Neural progenitor cell (in vitro differentiated cells): ENCODE measurements around the gene SYNGR2. TPM values are rescaled to one million over a fixed set of nuclear protein-coding genes. Genes with fewer than 3 reads are reported as not detected.

Experiments used
- DNase-seq: peaks from one replicate; pipeline ENCODE4 v3.0.0-alpha.2; 2016; ENCODE audit warnings: low spot score
- H2AFZ ChIP-seq: fragments of 200-600 bp; sonication (generic); replicated peaks from 2 replicates; pipeline ENCODE4 v1.6.1; 2016; ENCODE audit warnings: antibody characterized with exemption
- H3F3A ChIP-seq: fragments of 200-600 bp; sonication (generic); 2 replicates; pipeline ENCODE4 v1.6.1; 2016; ENCODE audit warnings: antibody characterized with exemption, low read depth
- H3K27ac ChIP-seq: fragments of 200-600 bp; sonication (generic); 2 replicates; pipeline ENCODE4 v1.5.1; 2016; ENCODE audit warnings: mild to moderate bottlenecking
- H3K27me3 ChIP-seq: fragments of 200-600 bp; sonication (generic); 2 replicates; pipeline ENCODE4 v1.6.1; 2016; ENCODE audit warnings: mild to moderate bottlenecking, moderate library complexity
- H3K36me3 ChIP-seq: fragments of 200-600 bp; sonication (generic); 2 replicates; pipeline ENCODE4 v1.5.1; 2016
- H3K4me1 ChIP-seq: fragments of 200-600 bp; sonication (generic); 2 replicates; pipeline ENCODE4 v1.6.1; 2016; ENCODE audit warnings: mixed run types
- H3K4me2 ChIP-seq: fragments of 200-600 bp; sonication (generic); 2 replicates; pipeline ENCODE4 v1.6.1; 2016
- H3K4me3 ChIP-seq: fragments of 200-600 bp; sonication (generic); 2 replicates; pipeline ENCODE4 v1.5.1; 2016
- H3K79me2 ChIP-seq: fragments of 200-600 bp; sonication (generic); 2 replicates; pipeline ENCODE4 v1.6.1; 2016; ENCODE audit warnings: low read depth
- H3K9ac ChIP-seq: fragments of 200-600 bp; sonication (generic); 2 replicates; pipeline ENCODE4 v1.6.1; 2016
- H3K9me3 ChIP-seq: fragments of 200-600 bp; sonication (generic); 2 replicates; pipeline ENCODE4 v1.5.1; 2016; ENCODE audit warnings: low read depth
- H4K20me1 ChIP-seq: fragments of 200-600 bp; sonication (generic); 2 replicates; pipeline ENCODE4 v1.6.1; 2016; ENCODE audit warnings: low read depth
- H3K27ac Mint-ChIP-seq: 3 replicates; pipeline ENCODE4 v1.8.0; 2021; ENCODE audit warnings: mixed read lengths
- H3K27me3 Mint-ChIP-seq: 2 replicates; pipeline ENCODE4 v1.8.0; 2022; ENCODE audit warnings: low read depth, mild to moderate bottlenecking, inconsistent platforms, moderate library complexity, mixed read lengths; ENCODE audit not compliant: insufficient read depth
- H3K36me3 Mint-ChIP-seq: 3 replicates; pipeline ENCODE4 v1.8.0; 2021; ENCODE audit warnings: mixed read lengths
- H3K4me1 Mint-ChIP-seq: 3 replicates; pipeline ENCODE4 v1.8.0; 2021; ENCODE audit warnings: mixed read lengths
- H3K4me3 Mint-ChIP-seq: 3 replicates; pipeline ENCODE4 v1.8.0; 2021; ENCODE audit warnings: mild to moderate bottlenecking, moderate library complexity, mixed read lengths
- H3K9me3 Mint-ChIP-seq: 3 replicates; pipeline ENCODE4 v1.8.0; 2020; ENCODE audit warnings: mixed read lengths
- CTCF ChIP-seq: fragments of 200-600 bp; sonication (generic); IDR thresholded peaks from 2 replicates; pipeline ENCODE4 v1.5.1; 2017; ENCODE audit warnings: antibody characterized with exemption, mild to moderate bottlenecking
- EZH2 ChIP-seq: fragments of 200-600 bp; sonication (generic); IDR thresholded peaks from 2 replicates; pipeline ENCODE4 v1.6.1; 2017; ENCODE audit warnings: antibody characterized with exemption, mild to moderate bottlenecking, moderate library complexity
- EZH2phosphoT487 ChIP-seq: fragments of 200-600 bp; sonication (generic); IDR thresholded peaks from 2 replicates; pipeline ENCODE4 v1.6.1; 2017; ENCODE audit warnings: antibody characterized with exemption
- total RNA-seq: library from RNA; depleted of rRNA; stranded (reverse); fragments of >200 nt; gene quantifications from 2 replicates; pipeline ENCODE4 v1.2.3, GENCODE V29; 2015; ENCODE audit warnings: low replicate concordance

Gene SYNGR2
- total RNA-seq, 1 donor from 2014 or later = 6.2 TPM

DNA sequence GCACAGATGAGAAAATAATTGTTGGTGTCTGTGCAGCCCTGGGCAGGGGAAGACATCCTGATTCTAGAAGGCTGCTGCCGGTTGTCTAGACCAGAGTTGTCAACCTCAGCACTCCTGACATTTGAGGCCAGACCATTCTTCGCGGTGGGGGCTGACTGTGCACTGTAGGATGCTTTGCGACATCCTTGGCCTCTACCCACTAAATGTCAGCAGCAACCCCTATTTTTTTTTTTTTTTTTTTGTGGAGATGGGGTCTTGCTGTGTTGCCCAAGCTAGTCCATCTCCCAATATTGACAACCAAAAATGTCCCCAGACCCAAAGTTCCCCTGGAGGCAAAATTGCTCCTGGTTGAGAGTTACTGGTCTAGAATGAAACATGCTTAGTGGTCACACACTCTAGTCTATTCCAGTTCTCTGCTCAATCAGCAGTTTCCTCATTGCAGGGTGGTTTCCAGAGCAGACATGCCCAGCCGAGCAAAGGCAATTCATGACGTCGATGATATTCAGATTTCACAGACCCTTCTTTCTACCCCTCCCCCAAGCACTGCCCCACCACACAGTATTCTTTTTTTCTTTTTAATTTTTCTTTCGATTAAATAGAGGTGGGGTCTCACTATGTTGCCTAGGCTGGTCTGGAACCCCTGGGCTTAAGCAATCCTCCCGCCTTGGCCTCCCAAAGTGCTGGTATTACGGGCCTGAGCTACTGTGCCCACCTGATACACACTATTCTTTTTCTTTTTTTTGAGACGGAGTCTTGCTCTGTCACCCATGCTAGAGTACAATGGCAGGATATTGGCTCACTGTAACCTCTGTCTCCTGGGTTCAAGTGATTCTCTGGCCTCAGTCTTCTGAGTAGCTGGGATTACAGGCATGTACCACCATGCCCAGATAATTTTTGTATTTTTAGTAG is 13.2 kb upstream of the SYNGR2 start:
- no peak overlapping the region for H3K27ac ChIP-seq
- H3K4me1 ChIP-seq = peaks cover 5% of the 10 kb centered on the region
- no peaks in the 10 kb centered on the region for H3K36me3 ChIP-seq
- H3K4me1 Mint-ChIP-seq = peaks cover 8% of the 10 kb centered on the region
- no peak overlapping the region for H3K4me3 Mint-ChIP-seq
- no peak overlapping the region for H3K4me3 ChIP-seq
- DNase-seq = no peak
- H4K20me1 ChIP-seq = no peaks in the 10 kb centered on the region
- no peak overlapping the region for H3K27ac Mint-ChIP-seq
- H3K27me3 ChIP-seq = no peaks in the 10 kb centered on the region
- no peaks in the 10 kb centered on the region for H3K79me2 ChIP-seq
- no peaks in the 10 kb centered on the region for H3K36me3 Mint-ChIP-seq
- no peaks in the 10 kb centered on the region for H3K9me3 ChIP-seq
- peaks cover 3% of the 10 kb centered on the region for H3F3A ChIP-seq
- no peak for TF ChIP-seq CTCF
- no peak for TF ChIP-seq EZH2phosphoT487
- TF ChIP-seq EZH2 = no peak
- no peak overlapping the region for H2AFZ ChIP-seq
- H3K27me3 Mint-ChIP-seq = peaks cover 4% of the 10 kb centered on the region
- no peak overlapping the region for H3K9ac ChIP-seq
- H3K9me3 Mint-ChIP-seq = no peaks in the 10 kb centered on the region
- no peak overlapping the region for H3K4me2 ChIP-seq

DNA sequence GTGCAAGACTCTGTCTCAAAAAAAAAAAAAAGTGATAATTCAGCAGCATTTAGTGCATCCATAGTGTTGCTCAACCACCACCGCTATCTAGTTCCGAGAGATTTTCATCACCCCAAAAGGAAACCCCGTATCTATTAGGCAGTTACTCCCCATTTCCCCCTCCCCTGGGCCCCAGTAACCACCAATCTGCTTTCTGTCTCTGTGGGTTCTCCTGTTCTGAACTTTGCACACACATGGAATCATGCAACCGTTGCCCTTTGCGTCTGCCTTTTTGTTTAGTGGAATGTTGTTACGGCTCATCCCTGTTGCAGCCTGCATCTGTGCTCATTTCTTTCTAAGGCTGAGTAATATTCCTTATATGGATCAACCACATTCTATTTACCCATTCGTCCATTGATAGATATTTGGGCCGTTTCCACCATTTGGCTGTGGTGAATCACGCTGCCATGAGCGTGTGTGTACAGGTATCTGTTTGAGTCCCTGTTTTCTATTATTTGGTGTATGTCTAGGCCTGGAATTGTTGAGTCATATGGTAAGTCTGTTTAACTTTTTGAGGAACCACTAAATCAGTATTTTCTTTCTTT is 8.7 kb upstream of the SYNGR2 start:
- Histone ChIP-seq H3K27me3 (no peaks in the 10 kb centered on the region), H2AFZ (no peak overlapping the region), H3K9ac (no peak overlapping the region), H3K4me2 (no peak overlapping the region), H3K9me3 (no peaks in the 10 kb centered on the region), H3K4me3 (no peak overlapping the region), H3K4me1 (no peaks in the 10 kb centered on the region), H3K27ac (no peak overlapping the region), H4K20me1 (no peaks in the 10 kb centered on the region), H3F3A (no peaks in the 10 kb centered on the region), H3K36me3 (no peaks in the 10 kb centered on the region), H3K79me2 (no peaks in the 10 kb centered on the region)
- no peaks in the 10 kb centered on the region for H3K36me3 Mint-ChIP-seq
- no peak overlapping the region for H3K4me3 Mint-ChIP-seq
- no peak for TF ChIP-seq EZH2
- TF ChIP-seq CTCF = no peak
- TF ChIP-seq EZH2phosphoT487 = no peak
- H3K9me3 Mint-ChIP-seq = no peaks in the 10 kb centered on the region
- H3K4me1 Mint-ChIP-seq = no peaks in the 10 kb centered on the region
- peaks cover 4% of the 10 kb centered on the region for H3K27me3 Mint-ChIP-seq
- no peak for DNase-seq
- H3K27ac Mint-ChIP-seq = no peak overlapping the region

DNA sequence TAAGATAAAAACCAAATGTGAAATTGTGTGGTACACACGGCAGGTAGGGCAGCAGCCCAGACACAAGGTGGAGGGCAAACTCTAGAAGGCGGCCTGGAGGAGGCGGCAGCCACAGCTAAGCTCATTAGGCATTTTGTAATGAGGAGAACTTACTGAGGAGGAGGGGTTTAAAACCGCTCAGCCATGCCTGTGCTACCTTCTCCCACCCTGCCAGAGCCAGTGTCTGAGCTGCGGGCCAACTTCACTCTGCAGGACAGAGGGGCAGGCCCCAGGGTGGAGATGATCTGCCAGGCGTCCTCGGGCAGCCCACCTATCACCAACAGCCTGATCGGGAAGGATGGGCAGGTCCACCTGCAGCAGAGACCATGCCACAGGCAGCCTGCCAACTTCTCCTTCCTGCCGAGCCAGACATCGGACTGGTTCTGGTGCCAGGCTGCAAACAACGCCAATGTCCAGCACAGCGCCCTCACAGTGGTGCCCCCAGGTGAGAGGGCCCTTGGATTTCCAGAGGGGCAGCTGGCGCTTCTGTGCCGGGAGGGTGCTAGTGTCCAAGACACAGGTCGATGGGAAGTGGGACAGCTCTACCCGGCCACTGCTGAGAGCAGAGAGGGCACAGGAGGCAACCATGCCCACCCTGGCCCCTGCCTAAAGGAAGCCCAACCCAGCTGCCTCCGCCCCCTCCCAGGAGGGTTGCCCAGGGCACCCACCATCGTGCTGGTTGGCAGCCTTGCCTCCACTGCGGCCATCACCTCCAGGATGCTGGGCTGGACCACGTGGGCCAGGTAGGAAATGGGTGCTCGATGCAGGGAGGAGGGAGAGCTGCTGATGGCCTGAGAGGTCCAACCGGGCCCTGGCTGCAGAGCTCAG is 4.3 kb upstream of the SYNGR2 start:
- Histone ChIP-seq H3K9ac (no peak overlapping the region), H3K27ac (no peak overlapping the region), H3K4me2 (no peak overlapping the region), H3K79me2 (no peaks in the 10 kb centered on the region), H4K20me1 (peaks cover 4% of the 10 kb centered on the region), H3K27me3 (no peaks in the 10 kb centered on the region), H3K4me1 (peaks cover 3% of the 10 kb centered on the region), H3K36me3 (no peaks in the 10 kb centered on the region), H3K9me3 (no peaks in the 10 kb centered on the region), H2AFZ (no peak overlapping the region), H3K4me3 (no peak overlapping the region), H3F3A (peaks cover under 1% of the 10 kb centered on the region)
- Mint-ChIP-seq H3K4me1 (no peaks in the 10 kb centered on the region), H3K9me3 (no peaks in the 10 kb centered on the region), H3K4me3 (no peak overlapping the region), H3K27ac (peak overlapping the region; percentile 72), H3K36me3 (no peaks in the 10 kb centered on the region), H3K27me3 (no peaks in the 10 kb centered on the region)
- DNase-seq = no peak
- TF ChIP-seq CTCF (no peak), EZH2phosphoT487 (no peak), EZH2 (no peak)
